Breast epithelium (tissue), 3 donors: ENCODE data around the gene MNX1.

Source experiments
- CTCF ChIP-seq, 3 donors: fragments of 450-650 bp; IDR thresholded peaks; one replicate each; pipeline ENCODE4 v1.5.1; 2016 to 2017; ENCODE audit warnings: antibody characterized with exemption in 3 of 3, mild to moderate bottlenecking in 3 of 3, moderate library complexity in 3 of 3
- POLR2AphosphoS5 ChIP-seq, 3 donors: sonication (generic); formaldehyde crosslinking; IDR thresholded peaks; one replicate each; pipeline ENCODE4 v1.6.1; 2017; ENCODE audit warnings: antibody characterized with exemption in 3 of 3

GRCh38 chr7:157032128-157032527 is 21.7 kb upstream of the MNX1 start:
- no peak for TF ChIP-seq CTCF (IDR thresholded peaks at IDR 0.05)
- no peak for TF ChIP-seq POLR2AphosphoS5 (IDR thresholded peaks at IDR 0.05)
